Natural killer cell (primary cell): ENCODE measurements around the gene WRAP53. TPM values are rescaled to one million over a fixed set of nuclear protein-coding genes. Genes with fewer than 3 reads are reported as not detected.
A peak's percentile ranks its signal among the peaks of the same experiment; 100 is the strongest.

Experiments
- ATAC-seq, 3 donors: fragments of 150-1000 bp in 2 of 3; fragments of 200-7000 bp in 1 of 3; cut with Tn5 transposase; 1 replicate in 1 of 3; 2 replicates in 2 of 3; pipeline ENCODE4 v1.10.0; 2021; ENCODE audit warnings: mild to moderate bottlenecking in 2 of 3, moderate library complexity in 2 of 3
- DNase-seq, 2 donors: peaks; one replicate each; pipeline versions ENCODE4 v3.0.0 to v3.0.0-alpha.2; 2013 to 2021; ENCODE audit warnings: mixed read lengths in 1 of 2
- H3K27ac ChIP-seq: one replicate; pipeline ENCODE4 v1.5.1; 2013; ENCODE audit warnings: mild to moderate bottlenecking, low read length
- H3K27me3 ChIP-seq: one replicate; pipeline ENCODE4 v1.6.1; 2013; ENCODE audit warnings: low read length; ENCODE audit not compliant: control insufficient read depth, insufficient read depth
- H3K36me3 ChIP-seq: one replicate; pipeline ENCODE4 v1.6.1; 2013; ENCODE audit warnings: low read length; ENCODE audit not compliant: control insufficient read depth, insufficient read depth
- H3K4me1 ChIP-seq: one replicate; pipeline ENCODE4 v1.6.1; 2013; ENCODE audit warnings: low read length; ENCODE audit not compliant: control insufficient read depth, insufficient read depth
- H3K4me3 ChIP-seq: one replicate; pipeline ENCODE4 v1.5.1; 2013; ENCODE audit warnings: low read length
- H3K9me3 ChIP-seq: one replicate; pipeline ENCODE4 v1.6.1; 2013; ENCODE audit warnings: low read length; ENCODE audit not compliant: control insufficient read depth, insufficient read depth
- H3K27ac Mint-ChIP-seq, 2 donors: one replicate each; pipeline ENCODE4 v1.8.0; 2022; ENCODE audit warnings: mild to moderate bottlenecking in 2 of 2, mixed read lengths in 2 of 2, moderate library complexity in 1 of 2
- H3K27me3 Mint-ChIP-seq, 2 donors: one replicate each; pipeline ENCODE4 v1.8.0; 2022; ENCODE audit warnings: low read depth in 2 of 2, mixed read lengths in 2 of 2
- H3K36me3 Mint-ChIP-seq: one replicate; pipeline ENCODE4 v1.8.0; 2022; ENCODE audit warnings: mixed read lengths
- H3K4me1 Mint-ChIP-seq, 2 donors: one replicate each; pipeline ENCODE4 v1.8.0; 2022; ENCODE audit warnings: mixed read lengths in 2 of 2
- H3K4me3 Mint-ChIP-seq: one replicate; pipeline ENCODE4 v1.8.0; 2022; ENCODE audit warnings: mild to moderate bottlenecking, moderate library complexity, mixed read lengths
- H3K9me3 Mint-ChIP-seq, 2 donors: one replicate each; pipeline ENCODE4 v1.8.0; 2022; ENCODE audit warnings: mixed read lengths in 2 of 2
- CTCF ChIP-seq: fragments of 200-600 bp; IDR thresholded peaks from one replicate; pipeline ENCODE4 v1.8.0; 2022; ENCODE audit warnings: antibody characterized with exemption
- WGBS: methylation state at CpG from one replicate; pipeline ENCODE4 v1.1.7; 2013; ENCODE audit warnings: missing lambda C conversion rate; ENCODE audit not compliant: insufficient coverage; 5-methylcytosine and 5-hydroxymethylcytosine counted together
- intact Hi-C: fragments of 100-400 bp; cut with micrococcal nuclease; formaldehyde crosslinking; loops from one replicate; pipeline ENCODE4 v1.14.2; 2022
- total RNA-seq, 4 donors: library from RNA; stranded (reverse); fragments of 120-200 nt in 1 of 4; gene quantifications; one replicate each; pipeline versions ENCODE4 v1.2.3 to v1.2.4, GENCODE V29; 2013 to 2022

WRAP53 gene
- total RNA-seq, 3 donors from 2014 or later (not counting 1 experiment from before 2014, with no cell fraction given): 9.9 to 12.8 (median 12.0) TPM

DNA sequence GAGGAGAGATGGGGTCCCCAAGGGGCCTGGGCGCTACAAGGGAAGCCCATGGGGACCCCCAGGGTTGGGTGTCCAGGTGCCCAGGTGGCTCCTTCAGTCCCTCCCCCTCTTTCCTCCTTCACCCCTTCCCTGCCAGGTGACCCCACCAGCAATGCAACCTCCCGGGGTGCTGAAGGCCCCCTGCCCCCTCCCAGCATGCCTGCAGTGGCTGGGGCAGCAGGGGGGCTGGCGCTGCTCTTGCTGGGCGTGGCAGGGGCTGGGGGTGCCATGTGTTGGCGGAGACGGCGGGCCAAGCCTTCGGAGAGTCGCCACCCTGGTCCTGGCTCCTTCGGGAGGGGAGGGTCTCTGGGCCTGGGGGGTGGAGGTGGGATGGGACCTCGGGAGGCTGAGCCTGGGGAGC, 20.8 kb downstream of the WRAP53 start:
- Mint-ChIP-seq H3K9me3 (no peaks in the 10 kb centered on the region), H3K27ac (no peak overlapping the region), H3K36me3 (no peaks in the 10 kb centered on the region), H3K27me3 (peaks cover 45 to 51% of the 10 kb centered on the region in 2 donors), H3K4me3 (no peak overlapping the region), H3K4me1 (peaks cover 15 to 33% of the 10 kb centered on the region in 2 donors)
- Histone ChIP-seq H3K9me3 (no peaks in the 10 kb centered on the region), H3K36me3 (no peaks in the 10 kb centered on the region), H3K27ac (no peak overlapping the region), H3K4me1 (peaks cover 16% of the 10 kb centered on the region), H3K27me3 (peaks cover 21% of the 10 kb centered on the region), H3K4me3 (no peak overlapping the region)
- ATAC-seq (no peak), DNase-seq (no peak)
- TF ChIP-seq CTCF: no peak
- intact Hi-C loops: no loop called here
- WGBS: 89% methylated on average over 8 of the region's 11 CpGs

GRCh38 chr17:7710301-7710700, 22.0 kb downstream of the WRAP53 start:
- H3K27ac ChIP-seq: no peak overlapping the region
- DNase-seq: no peak
- Mint-ChIP-seq H3K27me3 (peaks cover 47 to 53% of the 10 kb centered on the region in 2 donors), H3K4me3 (no peak overlapping the region), H3K9me3 (no peaks in the 10 kb centered on the region), H3K36me3 (no peaks in the 10 kb centered on the region), H3K4me1 (peaks cover 15 to 24% of the 10 kb centered on the region in 2 donors), H3K27ac (no peak overlapping the region)
- peaks cover 6% of the 10 kb centered on the region for H3K4me1 ChIP-seq
- intact Hi-C loops: no loop called here
- H3K36me3 ChIP-seq: no peaks in the 10 kb centered on the region
- WGBS: 85% methylated on average over 7 of the region's 7 CpGs
- no peak overlapping the region for H3K4me3 ChIP-seq
- no peak for ATAC-seq
- no peaks in the 10 kb centered on the region for H3K9me3 ChIP-seq
- peaks cover 22% of the 10 kb centered on the region for H3K27me3 ChIP-seq
- no peak for TF ChIP-seq CTCF

GRCh38 chr17:7711051-7711755, 22.9 kb downstream of the WRAP53 start:
- Histone ChIP-seq H3K36me3 (no peaks in the 10 kb centered on the region), H3K4me3 (no peak overlapping the region), H3K9me3 (no peaks in the 10 kb centered on the region), H3K27me3 (peaks cover 22% of the 10 kb centered on the region), H3K27ac (no peak overlapping the region), H3K4me1 (peaks cover 6% of the 10 kb centered on the region)
- H3K27ac Mint-ChIP-seq: no peak overlapping the region
- H3K9me3 Mint-ChIP-seq: no peaks in the 10 kb centered on the region
- H3K36me3 Mint-ChIP-seq: no peaks in the 10 kb centered on the region
- H3K27me3 Mint-ChIP-seq: peaks cover 49 to 55% of the 10 kb centered on the region in 2 donors
- peak in 1 of 3 donors; percentile 44 for ATAC-seq
- WGBS: 89% methylated on average over 5 of the region's 7 CpGs
- DNase-seq: peak in 1 of 2 donors; percentile 12
- TF ChIP-seq CTCF: no peak
- peaks cover 15 to 19% of the 10 kb centered on the region in 2 donors for H3K4me1 Mint-ChIP-seq
- no peak overlapping the region for H3K4me3 Mint-ChIP-seq
- intact Hi-C loops: no loop called here
